ENCODE data around the gene ING5.

Gene ING5

DNA sequence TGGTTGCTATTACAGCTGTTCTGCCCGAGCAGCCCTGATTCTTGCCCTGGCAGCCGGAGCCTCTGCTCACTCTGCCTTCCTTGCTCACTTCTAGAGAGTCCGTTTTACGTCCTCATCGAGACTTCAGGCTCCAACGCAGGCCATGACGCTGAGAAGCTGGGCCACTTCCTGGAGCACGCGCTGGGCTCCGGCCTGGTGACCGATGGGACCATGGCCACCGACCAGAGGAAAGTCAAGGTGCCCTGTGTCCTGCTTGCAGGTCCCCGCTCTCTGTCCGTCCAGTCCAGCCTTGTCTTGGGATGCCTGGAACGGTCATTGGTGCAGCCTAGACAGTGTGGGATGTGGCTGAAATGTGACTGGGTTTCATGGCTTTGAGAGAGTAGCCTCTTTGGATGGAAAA, 49.3 kb downstream of the ING5 start:
- no peak for TF ChIP-seq REST (IDR thresholded peaks at IDR 0.05; ENCODE audit: insufficient read depth in 1 of 2, low read depth in 2 of 2, low read length in 2 of 2)
- TF ChIP-seq POLR2AphosphoS5 (IDR thresholded peaks at IDR 0.05; ENCODE audit: low read depth, low read length): no peak
- TF ChIP-seq TAF1 (IDR thresholded peaks at IDR 0.05; ENCODE audit: borderline replicate concordance, insufficient read depth, low read length): no peak
- no peak for TF ChIP-seq SIN3A (IDR thresholded peaks at IDR 0.05; ENCODE audit: borderline replicate concordance, insufficient read depth, low read length)
- TF ChIP-seq FOXP2 (optimal IDR thresholded peaks at IDR 0.05; ENCODE audit: borderline replicate concordance, extremely low read depth, extremely low read length, insufficient read depth): no peak

DNA sequence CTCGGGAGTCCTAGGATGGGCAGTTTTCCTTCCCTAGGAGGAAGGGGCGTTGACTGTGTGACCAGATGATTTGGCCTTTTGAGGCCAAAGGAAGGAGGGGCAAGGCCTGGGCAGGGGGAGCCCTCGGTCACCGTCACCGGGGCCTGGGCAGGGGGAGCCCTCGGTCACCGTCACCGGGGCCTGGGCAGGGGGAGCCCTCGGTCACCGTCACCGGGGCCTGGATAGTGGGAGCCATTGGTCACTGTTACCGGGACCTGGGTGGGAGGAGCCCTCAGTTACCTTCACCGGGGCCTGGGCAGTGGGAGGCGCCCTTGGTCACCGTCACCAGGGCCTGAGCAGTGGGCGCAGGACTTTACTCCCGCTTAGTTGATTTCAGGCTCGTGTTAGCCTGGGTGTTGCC, 49.9 kb downstream of the ING5 start:
- TF ChIP-seq FOXP2 (optimal IDR thresholded peaks at IDR 0.05; ENCODE audit: borderline replicate concordance, extremely low read depth, extremely low read length, insufficient read depth): no peak
- no peak for TF ChIP-seq SIN3A (IDR thresholded peaks at IDR 0.05; ENCODE audit: borderline replicate concordance, insufficient read depth, low read length)
- TF ChIP-seq POLR2AphosphoS5 (IDR thresholded peaks at IDR 0.05; ENCODE audit: low read depth, low read length): no peak
- TF ChIP-seq TAF1 (IDR thresholded peaks at IDR 0.05; ENCODE audit: borderline replicate concordance, insufficient read depth, low read length): no peak

DNA sequence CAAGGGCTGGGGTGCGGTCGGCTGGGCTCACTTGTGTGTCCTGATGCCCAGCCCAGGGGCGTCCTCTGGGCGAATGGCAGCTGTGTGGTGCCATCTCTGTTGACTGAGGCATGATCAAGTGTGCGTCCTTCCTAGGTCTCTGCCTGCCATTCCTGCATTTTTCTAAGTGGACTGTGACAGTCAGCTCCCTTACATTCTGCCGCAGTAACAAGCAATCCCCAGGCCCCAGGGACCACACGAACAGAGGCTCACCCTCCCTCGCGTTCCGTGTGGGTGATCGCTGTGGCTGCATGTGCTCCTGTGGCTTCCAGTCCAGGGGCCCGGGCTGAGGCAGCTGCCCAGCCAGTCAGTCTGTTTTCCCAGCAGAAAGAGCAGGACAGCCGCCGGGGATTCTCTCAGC, 50.4 kb downstream of the ING5 start:
- TF ChIP-seq POLR2AphosphoS5 (IDR thresholded peaks at IDR 0.05; ENCODE audit: low read depth, low read length) (no peak), FOXP2 (optimal IDR thresholded peaks at IDR 0.05; ENCODE audit: borderline replicate concordance, extremely low read depth, extremely low read length, insufficient read depth) (no peak), REST (IDR thresholded peaks at IDR 0.05; ENCODE audit: insufficient read depth in 1 of 2, low read depth in 2 of 2, low read length in 2 of 2) (no peak), TAF1 (IDR thresholded peaks at IDR 0.05; ENCODE audit: borderline replicate concordance, insufficient read depth, low read length) (no peak), SIN3A (IDR thresholded peaks at IDR 0.05; ENCODE audit: borderline replicate concordance, insufficient read depth, low read length) (no peak)

- TF ChIP-seq FOXP2 (optimal IDR thresholded peaks at IDR 0.05; ENCODE audit: borderline replicate concordance, extremely low read depth, extremely low read length, insufficient read depth) (no peak), REST (IDR thresholded peaks at IDR 0.05; ENCODE audit: insufficient read depth in 1 of 2, low read depth in 2 of 2, low read length in 2 of 2) (no peak), SIN3A (IDR thresholded peaks at IDR 0.05; ENCODE audit: borderline replicate concordance, insufficient read depth, low read length) (no peak), TAF1 (IDR thresholded peaks at IDR 0.05; ENCODE audit: borderline replicate concordance, insufficient read depth, low read length) (no peak), POLR2AphosphoS5 (IDR thresholded peaks at IDR 0.05; ENCODE audit: low read depth, low read length) (no peak)
Measured at GRCh38 chr2:241752689-241753276, 50.9 kb downstream of the ING5 start.

GRCh38 chr2:241753493-241753892, 51.7 kb downstream of the ING5 start:
- TF ChIP-seq REST (IDR thresholded peaks at IDR 0.05; ENCODE audit: insufficient read depth in 1 of 2, low read depth in 2 of 2, low read length in 2 of 2) (no peak), SIN3A (IDR thresholded peaks at IDR 0.05; ENCODE audit: borderline replicate concordance, insufficient read depth, low read length) (no peak), FOXP2 (optimal IDR thresholded peaks at IDR 0.05; ENCODE audit: borderline replicate concordance, extremely low read depth, extremely low read length, insufficient read depth) (no peak), POLR2AphosphoS5 (IDR thresholded peaks at IDR 0.05; ENCODE audit: low read depth, low read length) (no peak), TAF1 (IDR thresholded peaks at IDR 0.05; ENCODE audit: borderline replicate concordance, insufficient read depth, low read length) (no peak)
